Vagina (tissue), 2 donors: ENCODE data around the gene SMIM13.

Experiments
- CTCF ChIP-seq, 3 experiments: fragments of 450-650 bp in 2 of 3; fragments of 200-600 bp in 1 of 3; sonication (generic) in 1 of 3; IDR thresholded peaks; one replicate each; pipeline ENCODE4 v1.5.1; 2017 to 2019; ENCODE audit warnings: antibody characterized with exemption in 3 of 3, mild to moderate bottlenecking in 2 of 3, moderate library complexity in 2 of 3
- POLR2A ChIP-seq, 2 donors: fragments of 450-650 bp; IDR thresholded peaks; one replicate each; pipeline ENCODE4 v1.6.1; 2017; ENCODE audit warnings: antibody characterized with exemption in 2 of 2, mild to moderate bottlenecking in 2 of 2, moderate library complexity in 2 of 2
- POLR2AphosphoS5 ChIP-seq, 2 donors: sonication (generic); formaldehyde crosslinking; IDR thresholded peaks; one replicate each; pipeline ENCODE4 v1.9.0; 2017; ENCODE audit warnings: antibody characterized with exemption in 2 of 2, mild to moderate bottlenecking in 2 of 2, low read depth in 1 of 2; ENCODE audit not compliant: insufficient read depth in 1 of 2

GRCh38 chr6:11142296-11143027, 48.8 kb downstream of the SMIM13 start:
- TF ChIP-seq CTCF (IDR thresholded peaks at IDR 0.05) (no peak), POLR2A (IDR thresholded peaks at IDR 0.05) (no peak), POLR2AphosphoS5 (IDR thresholded peaks at IDR 0.05; ENCODE audit: insufficient read depth in 1 of 2, low read depth in 1 of 2) (no peak)
